Non-pigmented ciliary epithelial cell (primary cell): ENCODE results near the gene ATP7A.
"Not testable (repeated sequence)": the region's sequence is repeated elsewhere in the genome, so short reads cannot be mapped to it uniquely, and the experiment has no call there.

Experiments
- DNase-seq: peaks from one replicate; pipeline ENCODE4 v3.0.0-alpha.2; 2010; ENCODE audit warnings: low read depth

ATP7A gene

GRCh38 chrX:78037881-78038280, 127.4 kb downstream of the ATP7A start:
- no peak for DNase-seq

DNA sequence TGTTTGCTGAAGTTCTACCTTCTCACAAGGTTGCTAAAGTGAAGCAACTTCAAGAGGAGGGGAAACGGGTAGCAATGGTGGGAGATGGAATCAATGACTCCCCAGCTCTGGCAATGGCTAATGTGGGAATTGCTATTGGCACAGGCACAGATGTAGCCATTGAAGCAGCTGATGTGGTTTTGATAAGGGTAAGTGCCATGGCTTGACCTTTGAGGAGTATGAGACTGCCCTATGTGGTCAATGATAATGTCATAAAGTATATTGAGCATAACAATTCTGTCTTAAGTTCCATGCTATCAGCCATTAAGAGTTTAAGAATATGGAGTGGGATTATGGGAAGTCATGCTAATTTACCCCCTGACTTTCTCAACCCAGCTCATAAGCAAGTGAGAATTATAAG, 132.1 kb downstream of the ATP7A start:
- DNase-seq = no peak

- no peak for DNase-seq
These were observed 135.9 kb downstream of the ATP7A start for GRCh38 chrX:78046362-78046761.

GRCh38 chrX:78048052-78048451, 137.6 kb downstream of the ATP7A start:
- no peak for DNase-seq

GRCh38 chrX:78063687-78064086, 153.2 kb downstream of the ATP7A start:
- DNase-seq = no peak

- no peak for DNase-seq
These were observed 153.7 kb downstream of the ATP7A start for GRCh38 chrX:78064152-78064551.

DNA sequence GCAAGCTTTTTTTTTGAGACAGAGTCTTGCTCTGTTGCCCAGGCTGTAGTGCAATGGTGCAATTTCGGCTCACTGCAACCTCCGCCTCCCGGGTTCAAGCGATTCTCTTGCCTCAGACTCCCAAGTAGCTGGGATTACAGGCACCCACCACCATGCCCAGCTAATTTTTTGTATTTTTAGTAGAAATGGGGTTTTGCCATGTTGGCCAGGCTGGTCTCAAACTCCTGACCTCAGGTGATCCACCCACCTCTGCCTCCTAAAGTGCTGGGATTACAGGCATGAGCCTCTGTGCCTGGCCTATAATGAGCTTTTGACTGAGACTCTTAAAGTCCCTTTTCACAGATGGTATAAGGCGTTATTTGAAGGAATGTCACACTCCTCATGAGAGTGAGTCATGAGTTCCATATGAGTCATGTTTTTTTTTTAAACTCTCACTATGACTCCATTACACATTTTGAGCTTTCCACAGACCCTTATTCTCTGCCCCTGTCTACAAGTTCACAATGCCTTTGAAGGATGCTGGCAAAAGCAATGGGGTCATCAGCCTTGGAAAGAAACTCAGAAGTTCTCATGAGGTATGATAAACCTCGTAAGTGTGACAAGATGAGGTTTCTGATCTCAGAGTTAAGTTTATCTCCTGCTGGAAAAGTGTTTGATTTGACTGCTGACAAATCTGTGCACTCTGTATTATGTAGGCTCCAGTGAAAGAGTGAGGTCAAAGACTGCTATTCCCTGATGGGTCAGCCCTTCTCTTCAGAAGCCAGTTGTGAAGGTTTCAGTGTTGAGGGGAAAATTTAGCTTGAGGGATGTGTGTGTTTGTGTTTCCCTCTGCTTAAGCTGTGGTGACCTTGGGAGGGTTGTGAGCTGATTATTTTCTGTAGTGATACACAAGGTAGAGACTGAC, 154.5 kb downstream of the ATP7A start:
- DNase-seq = not testable (repeated sequence)

- no peak for DNase-seq
These were observed 155.6 kb downstream of the ATP7A start for GRCh38 chrX:78066110-78066509.

DNA sequence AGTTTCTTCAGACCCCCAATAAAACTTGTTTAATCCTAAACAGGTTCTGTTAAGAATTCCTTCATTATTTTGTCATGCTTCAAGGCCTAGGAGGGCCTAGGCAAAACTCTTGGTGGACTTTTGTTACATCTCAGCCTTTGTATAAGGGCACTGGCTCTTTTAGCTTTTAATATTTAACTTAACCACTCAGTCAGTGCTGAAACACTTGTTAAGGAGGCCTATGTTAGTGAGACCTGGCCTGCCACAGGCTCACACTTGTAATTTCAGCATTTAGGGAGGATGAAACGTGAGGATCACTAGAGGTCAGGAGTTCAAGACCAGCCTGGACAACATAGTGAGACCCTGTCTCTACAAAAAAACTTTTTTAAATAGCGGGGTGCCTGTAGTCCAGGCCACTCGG, 160.8 kb downstream of the ATP7A start:
- DNase-seq = no peak

DNA sequence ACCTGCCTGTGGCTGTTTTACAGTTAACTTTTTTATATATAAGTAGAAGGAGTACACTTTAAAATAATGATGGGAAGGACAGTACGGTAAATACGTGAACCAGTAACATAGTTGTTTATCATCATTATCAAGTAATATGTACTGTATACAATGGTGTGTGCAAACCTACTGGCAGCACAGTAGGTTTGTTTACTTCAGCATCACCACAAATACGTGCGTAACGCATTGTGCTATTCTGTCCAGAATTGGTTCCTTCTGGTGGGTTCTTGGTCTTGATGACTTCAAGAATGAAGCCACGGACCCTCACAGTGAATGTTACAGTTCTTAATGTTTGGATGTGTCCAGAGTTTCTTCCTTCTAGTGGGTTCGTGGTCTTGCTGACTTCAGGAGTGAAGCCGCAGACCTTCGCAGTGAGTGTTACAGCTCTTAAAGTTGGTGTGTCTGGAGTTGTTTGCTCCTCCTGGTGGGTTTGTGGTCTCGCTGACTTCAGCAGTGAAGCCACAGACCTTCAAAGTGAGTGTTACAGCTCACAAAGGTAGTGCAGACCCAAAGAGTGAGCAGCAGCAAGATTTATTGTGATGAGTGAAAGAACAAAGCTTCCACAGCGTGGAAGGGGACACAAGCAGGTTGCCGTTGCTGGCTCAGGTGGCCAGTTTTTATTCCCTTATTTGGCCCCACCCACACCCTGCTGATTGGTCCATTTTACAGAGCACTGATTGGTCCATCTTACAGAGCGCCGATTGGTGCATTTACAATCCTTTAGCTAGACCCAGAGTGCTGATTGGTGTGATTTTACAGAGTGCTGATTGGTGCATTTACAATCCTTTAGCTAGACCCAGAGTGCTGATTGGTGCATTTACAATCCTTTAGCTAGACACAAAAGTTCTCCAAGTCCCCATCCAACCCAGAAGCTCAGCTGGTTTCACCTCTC, 162.9 kb downstream of the ATP7A start:
- DNase-seq = not testable (repeated sequence)

DNA sequence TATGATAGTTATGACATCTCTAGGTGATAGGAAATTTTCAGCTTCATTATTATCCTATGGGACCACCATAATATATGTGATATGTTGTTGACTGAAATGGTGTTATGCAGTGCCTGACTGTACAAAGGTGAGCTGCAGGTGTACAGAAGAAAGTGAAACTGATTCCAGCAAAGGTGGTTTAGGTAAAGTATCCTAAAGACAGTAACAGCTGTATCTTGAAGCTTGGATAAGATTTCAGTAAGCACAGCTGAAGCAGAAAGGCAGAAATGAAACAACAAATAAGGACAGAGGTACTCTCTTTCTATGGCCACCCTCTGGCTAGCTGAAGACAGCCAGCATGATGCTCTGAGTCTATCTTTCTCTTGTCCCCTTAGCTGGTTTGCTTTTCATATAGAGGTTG, 163.6 kb downstream of the ATP7A start:
- no peak for DNase-seq

GRCh38 chrX:78075787-78076389, 165.4 kb downstream of the ATP7A start:
- no peak for DNase-seq

DNA sequence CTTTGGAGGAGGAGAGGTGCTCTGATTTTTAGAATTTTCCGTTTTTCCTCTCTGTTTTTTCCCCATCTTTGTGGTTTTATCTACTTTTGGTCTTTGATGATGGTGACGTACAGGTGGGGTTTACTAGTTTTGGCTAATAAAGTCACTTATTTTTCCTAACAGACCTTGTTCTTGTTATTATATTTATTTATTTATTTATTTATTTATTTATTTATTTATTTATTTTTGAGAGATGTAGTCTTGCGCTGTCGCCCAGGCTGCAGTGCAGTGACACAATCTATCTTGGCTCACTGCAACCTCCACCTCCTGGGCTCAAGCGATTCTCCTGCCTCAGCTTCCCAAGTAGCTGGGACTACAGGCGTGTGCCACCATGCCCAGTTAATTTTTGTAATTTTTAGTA, 170.9 kb downstream of the ATP7A start:
- DNase-seq = not testable (repeated sequence)

DNA sequence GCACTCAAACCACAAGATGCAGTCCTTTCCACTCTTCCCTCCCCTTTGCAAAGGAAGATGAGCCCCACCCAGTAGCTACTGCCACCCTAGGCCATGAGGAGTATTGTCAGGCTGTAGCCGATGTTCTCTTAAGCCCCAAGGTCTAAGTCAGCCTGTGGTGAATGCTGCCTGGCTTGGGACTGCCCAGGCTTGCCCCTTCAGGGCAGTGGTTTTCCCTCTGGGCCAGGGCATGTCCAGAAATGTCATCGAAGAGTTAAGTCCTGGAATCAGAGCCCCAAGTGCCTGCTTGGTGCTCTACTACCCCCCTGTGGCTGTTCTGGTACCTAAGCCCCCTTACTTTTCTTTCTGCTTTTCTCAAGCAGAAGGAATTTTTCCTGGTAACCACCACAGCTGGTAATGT, 181.8 kb downstream of the ATP7A start:
- no peak for DNase-seq

- DNase-seq = no peak
These were observed 187.6 kb downstream of the ATP7A start for GRCh38 chrX:78098108-78098507.
